Psoas muscle (tissue), 8 donors: Measurements from ENCODE around the gene TFPI. TPM values are rescaled to one million over a fixed set of nuclear protein-coding genes. Genes with fewer than 3 reads are reported as not detected.

ENCODE experiments used
- ATAC-seq, 4 donors: fragments of 200-7000 bp; cut with Tn5 transposase; one replicate each; pipeline ENCODE4 v1.9.1; 2020; ENCODE audit warnings: moderate library complexity in 3 of 4, mild to moderate bottlenecking in 2 of 4
- DNase-seq, 2 donors: peaks; one replicate each; pipeline ENCODE4 v3.0.0-alpha.2; 2020
- H3K27ac ChIP-seq: fragments of 200-600 bp; one replicate; pipeline ENCODE4 v1.8.0; 2022
- H3K27me3 ChIP-seq, 3 donors: fragments of 200-600 bp in 1 of 3; one replicate each; pipeline versions ENCODE4 v1.6.1 to v1.8.0; 2013 to 2022; ENCODE audit warnings: low read length in 2 of 3, mild to moderate bottlenecking in 2 of 3, moderate library complexity in 1 of 3; ENCODE audit not compliant: insufficient read depth in 3 of 3
- H3K36me3 ChIP-seq, 2 donors: fragments of 200-600 bp in 1 of 2; one replicate each; pipeline versions ENCODE4 v1.6.1 to v1.8.0; 2013 to 2022; ENCODE audit warnings: low read depth in 1 of 2, mild to moderate bottlenecking in 1 of 2, moderate library complexity in 1 of 2; ENCODE audit not compliant: insufficient read depth in 1 of 2
- H3K4me1 ChIP-seq: fragments of 200-600 bp; one replicate; pipeline ENCODE4 v1.8.0; 2022
- H3K4me3 ChIP-seq: fragments of 200-600 bp; one replicate; pipeline ENCODE4 v1.8.0; 2022; ENCODE audit warnings: mild to moderate bottlenecking
- H3K9me3 ChIP-seq: fragments of 200-600 bp; one replicate; pipeline ENCODE4 v1.8.0; 2022
- CTCF ChIP-seq: fragments of 200-600 bp; IDR thresholded peaks from one replicate; pipeline ENCODE4 v1.8.0; 2022; ENCODE audit warnings: antibody characterized with exemption
- WGBS, 3 donors: extraction: QIAGEN DNeasy Blood & Tissue Kit; methylation state at CpG; one replicate each; pipeline versions ENCODE4 v1.1.6 to v1.1.7; 2013; 5-methylcytosine and 5-hydroxymethylcytosine counted together
- intact Hi-C, 2 donors: fragments of 100-400 bp; cut with DNase I; formaldehyde crosslinking; loops; one replicate each; pipeline versions ENCODE4 v1.11.0 to v1.14.2; 2022
- polyA plus RNA-seq, 3 donors: library from polyadenylated mRNA; stranded (reverse); fragments of 200-250 nt; gene quantifications; one replicate each; pipeline ENCODE4 v1.2.3, GENCODE V29; 2013
- total RNA-seq, 4 donors: library from RNA; stranded (reverse); fragmentation: NEBNext Ultra II Directional in 2 of 4; extraction: Animal tissue kit (Norgen Biotek cat#: 25700) in 2 of 4; gene quantifications; one replicate each; pipeline versions ENCODE4 v1.2.1 to v1.2.4, GENCODE V29; 2021 to 2023
- donor health status: healthy with polysubstance abuse.
- donor health status: DM: no; HTN: no; CAD: no; lungs with moderate emphysema.
- donor health status: Bipolar disorder and iron deficiency.
- donor health status: healthy.
- donor health status: DM: yes; HTN: yes; CAD: no.
- donor health status: DM: no; HTN: no; CAD: no.
- donor health status: DM: no; HTN: no; CAD: no.
- donor health status: DM: yes; HTN: yes; CAD: no.

Gene TFPI
- total and polyA plus RNA-seq, 7 donors = 15.0 to 96.0 (median 42.6) TPM

GRCh38 chr2:187442778-187443177 is 111.5 kb downstream of the TFPI start:
- intact Hi-C loops = loop anchor here in 1 of 2 donors (10.0 kb wide), 1 partner anchor 138 kb away; no protein-coding TSS in a partner anchor
- no peaks in the 10 kb centered on the region for H3K27me3 ChIP-seq
- H3K9me3 ChIP-seq = no peaks in the 10 kb centered on the region
- H3K27ac ChIP-seq = no peak overlapping the region
- WGBS, 3 donors = 43 to 65% (median 44%) methylated on average over 2 of the region's 2 CpGs
- TF ChIP-seq CTCF = no peak
- H3K4me3 ChIP-seq = no peak overlapping the region
- ATAC-seq = no peak
- H3K36me3 ChIP-seq = no peaks in the 10 kb centered on the region
- H3K4me1 ChIP-seq = no peaks in the 10 kb centered on the region
- no peak for DNase-seq

GRCh38 chr2:187442378-187442777 is 111.9 kb downstream of the TFPI start:
- intact Hi-C loops = loop anchor here in 1 of 2 donors (10.0 kb wide), 1 partner anchor 138 kb away; no protein-coding TSS in a partner anchor
- Histone ChIP-seq H3K27me3 (no peaks in the 10 kb centered on the region), H3K4me3 (no peak overlapping the region), H3K4me1 (no peaks in the 10 kb centered on the region), H3K36me3 (no peaks in the 10 kb centered on the region), H3K9me3 (no peaks in the 10 kb centered on the region), H3K27ac (no peak overlapping the region)
- DNase-seq (no peak), ATAC-seq (no peak)
- TF ChIP-seq CTCF = no peak
- WGBS, 3 donors = 76 to 80% (median 79%) methylated on average over 1 of the region's 1 CpG

GRCh38 chr2:187440101-187440675 is 114.0 kb downstream of the TFPI start:
- Histone ChIP-seq H3K4me3 (no peak overlapping the region), H3K27me3 (no peaks in the 10 kb centered on the region), H3K36me3 (no peaks in the 10 kb centered on the region), H3K9me3 (no peaks in the 10 kb centered on the region), H3K27ac (no peak overlapping the region), H3K4me1 (no peaks in the 10 kb centered on the region)
- WGBS, 3 donors = 58 to 78% (median 68%) methylated on average over 3 of the region's 3 CpGs
- DNase-seq (no peak), ATAC-seq (no peak)
- no peak for TF ChIP-seq CTCF
- intact Hi-C loops = loop anchor here in 1 of 2 donors (10.0 kb wide), 1 partner anchor 135 kb away; no protein-coding TSS in a partner anchor

- no peaks in the 10 kb centered on the region for H3K36me3 ChIP-seq
- DNase-seq (no peak), ATAC-seq (no peak)
- intact Hi-C loops = no loop called here
- TF ChIP-seq CTCF = no peak
- H3K27me3 ChIP-seq = no peaks in the 10 kb centered on the region
- H3K27ac ChIP-seq = no peak overlapping the region
- no peaks in the 10 kb centered on the region for H3K4me1 ChIP-seq
- H3K9me3 ChIP-seq = no peaks in the 10 kb centered on the region
- WGBS, 3 donors = 61 to 70% (median 66%) methylated on average over 1 of the region's 1 CpG
- no peak overlapping the region for H3K4me3 ChIP-seq
Measured at GRCh38 chr2:187438455-187438854, 115.8 kb downstream of the TFPI start.

DNA sequence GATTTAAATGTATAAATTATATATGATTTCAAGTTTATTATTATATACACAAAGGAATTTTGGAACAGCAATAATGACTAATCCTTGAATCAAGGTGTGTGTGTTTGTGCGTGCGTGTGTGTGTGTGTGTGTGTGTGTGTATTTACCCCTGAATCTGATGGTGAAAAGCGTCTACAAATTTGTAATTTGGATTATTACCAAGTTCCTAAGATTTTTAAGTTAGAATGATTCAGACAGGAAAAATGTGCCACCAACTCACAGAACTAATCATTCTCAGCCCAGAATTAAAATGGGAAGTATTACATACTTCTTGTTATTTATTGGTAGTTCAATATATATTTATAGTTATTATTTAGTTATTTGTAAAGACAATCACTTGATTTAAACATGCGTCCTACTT is 118.5 kb downstream of the TFPI start:
- Histone ChIP-seq H3K4me3 (no peak overlapping the region), H3K4me1 (no peaks in the 10 kb centered on the region), H3K9me3 (no peaks in the 10 kb centered on the region), H3K27ac (no peak overlapping the region), H3K27me3 (no peaks in the 10 kb centered on the region), H3K36me3 (no peaks in the 10 kb centered on the region)
- 43 to 53% (median 50%) methylated on average over 4 of the region's 4 CpGs for WGBS, 3 donors
- DNase-seq = no peak
- intact Hi-C loops = no loop called here
- no peak for TF ChIP-seq CTCF
- no peak for ATAC-seq
